K562 (cell line): Measurements from ENCODE around the gene NOL12. TPM values are rescaled to one million over a fixed set of nuclear protein-coding genes. Genes with fewer than 3 reads are reported as not detected.

Source experiments
- BCOR ChIP-seq: fragments of 450-650 bp; IDR thresholded peaks from 2 replicates; pipeline ENCODE4 v1.6.1; 2016
- polyA plus RNA-seq, 8 experiments: library from polyadenylated mRNA; depleted of rRNA in 4 of 8; stranded (reverse) in 5 of 8; unstranded in 3 of 8; fragments of >200 nt; fragmentation: Nextera tagmentation in 2 of 8; fragmentation: Illumina TruSeq in 1 of 8; extraction: Ambion mirVana in 2 of 8; extraction: Trizol in 1 of 8; gene quantifications; 2 replicates each; pipeline versions ENCODE4 v1.2.1 to v1.2.3, GENCODE V29; 2011 to 2014; ENCODE audit warnings: inconsistent platforms in 1 of 8, missing spikeins in 1 of 8
- total RNA-seq, 7 experiments: library from RNA; depleted of rRNA in 6 of 7; stranded (reverse); fragments of >200 nt in 6 of 7; fragmentation: Illumina TruSeq in 2 of 7; extraction: Trizol in 2 of 7; gene quantifications; 2 replicates each; pipeline versions ENCODE4 v1.2.1 to v1.2.3, GENCODE V29; 2011 to 2021; ENCODE audit warnings: low replicate concordance in 1 of 7
- TF ChIP-seq, protein P1 (sequence below), 3 experiments: fragments of 200-800 bp in 1 of 3; fragments of 250-450 bp in 1 of 3; fragments of 450-650 bp in 1 of 3; sonication (Bioruptor Pico) in 1 of 3; sonication (Bioruptor generic) in 1 of 3; formaldehyde crosslinking in 1 of 3; IDR thresholded peaks; 2 replicates each; pipeline versions ENCODE4 v1.6.1 to v1.8.0; 2016 to 2022; ENCODE audit warnings: mild to moderate bottlenecking in 2 of 3, missing genetic modification characterization in 2 of 3, missing compliant biosample characterization in 1 of 3, moderate library complexity in 1 of 3

Gene NOL12
- total and polyA plus RNA-seq, 9 of the 15 experiments (the other 6 are each of a cell fraction or from before 2014, with no cell fraction given), result 2.8 to 40.9 (median 28.5) TPM

DNA sequence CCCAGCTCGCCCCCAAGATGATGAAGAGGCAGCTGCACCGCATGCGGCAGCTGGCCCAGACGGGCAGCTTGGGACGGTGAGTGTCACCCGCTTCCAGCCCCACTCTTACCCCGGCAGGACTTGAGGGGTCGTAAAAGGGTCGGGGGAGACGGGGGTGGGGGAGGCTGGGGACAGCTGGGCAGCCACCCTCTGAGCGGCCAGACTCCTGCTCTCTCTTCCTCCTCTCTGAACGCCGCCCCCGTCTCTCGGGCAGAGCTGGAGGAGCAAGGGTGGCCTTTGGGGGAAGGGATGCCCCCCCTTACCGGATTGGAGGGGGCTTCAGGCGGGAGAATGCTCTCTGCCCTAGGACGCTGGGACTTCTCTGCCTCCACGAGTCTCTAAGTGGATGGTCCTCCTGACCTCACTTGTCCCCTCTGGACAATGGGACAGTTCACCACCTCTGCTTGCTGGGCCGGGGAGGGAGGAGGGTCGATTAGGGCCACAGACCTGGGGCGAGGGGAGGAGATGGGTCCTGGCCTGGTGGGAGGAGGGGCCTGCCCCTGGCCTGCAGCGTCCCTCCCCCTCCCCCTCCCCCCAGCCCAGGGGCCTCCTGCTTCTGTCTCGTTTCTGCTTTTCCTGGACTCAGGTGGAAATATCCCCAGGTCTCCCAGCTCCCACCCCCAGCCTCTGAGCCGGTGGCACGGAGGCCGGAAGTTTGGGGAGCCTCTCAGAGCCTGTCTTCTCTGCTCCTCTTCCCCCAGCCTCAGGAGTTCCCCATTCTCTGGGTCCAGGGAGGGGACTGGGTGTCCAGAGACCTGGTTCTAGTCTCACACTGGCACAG is 46.2 kb upstream of the NOL12 start (continued):
- TF ChIP-seq, protein P1, sequence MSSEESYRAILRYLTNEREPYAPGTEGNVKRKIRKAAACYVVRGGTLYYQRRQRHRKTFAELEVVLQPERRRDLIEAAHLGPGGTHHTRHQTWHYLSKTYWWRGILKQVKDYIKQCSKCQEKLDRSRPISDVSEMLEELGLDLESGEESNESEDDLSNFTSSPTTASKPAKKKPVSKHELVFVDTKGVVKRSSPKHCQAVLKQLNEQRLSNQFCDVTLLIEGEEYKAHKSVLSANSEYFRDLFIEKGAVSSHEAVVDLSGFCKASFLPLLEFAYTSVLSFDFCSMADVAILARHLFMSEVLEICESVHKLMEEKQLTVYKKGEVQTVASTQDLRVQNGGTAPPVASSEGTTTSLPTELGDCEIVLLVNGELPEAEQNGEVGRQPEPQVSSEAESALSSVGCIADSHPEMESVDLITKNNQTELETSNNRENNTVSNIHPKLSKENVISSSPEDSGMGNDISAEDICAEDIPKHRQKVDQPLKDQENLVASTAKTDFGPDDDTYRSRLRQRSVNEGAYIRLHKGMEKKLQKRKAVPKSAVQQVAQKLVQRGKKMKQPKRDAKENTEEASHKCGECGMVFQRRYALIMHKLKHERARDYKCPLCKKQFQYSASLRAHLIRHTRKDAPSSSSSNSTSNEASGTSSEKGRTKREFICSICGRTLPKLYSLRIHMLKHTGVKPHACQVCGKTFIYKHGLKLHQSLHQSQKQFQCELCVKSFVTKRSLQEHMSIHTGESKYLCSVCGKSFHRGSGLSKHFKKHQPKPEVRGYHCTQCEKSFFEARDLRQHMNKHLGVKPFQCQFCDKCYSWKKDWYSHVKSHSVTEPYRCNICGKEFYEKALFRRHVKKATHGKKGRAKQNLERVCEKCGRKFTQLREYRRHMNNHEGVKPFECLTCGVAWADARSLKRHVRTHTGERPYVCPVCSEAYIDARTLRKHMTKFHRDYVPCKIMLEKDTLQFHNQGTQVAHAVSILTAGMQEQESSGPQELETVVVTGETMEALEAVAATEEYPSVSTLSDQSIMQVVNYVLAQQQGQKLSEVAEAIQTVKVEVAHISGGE (CRISPR knock-in tag; IDR thresholded peaks at IDR 0.05), result 0 out of 6 replicates have a peak, but pooled peaks of 1 of the 3 experiments have one; percentile 21
- TF ChIP-seq BCOR, result peak; percentile 31; the same call in 1 of the 2 replicates
